WI38 (cell line): Measurements from ENCODE around the gene FEM1B.

Source experiments
- H3K4me3 ChIP-seq: 2 replicates; pipeline ENCODE4 v1.5.1; 2011; ENCODE audit warnings: low read depth, mild to moderate bottlenecking, control low read depth, low read length
- CTCF ChIP-seq: IDR thresholded peaks from 2 replicates; pipeline ENCODE4 v1.5.1; 2012; ENCODE audit warnings: low read depth, mild to moderate bottlenecking, control low read depth, low read length

Gene FEM1B

DNA sequence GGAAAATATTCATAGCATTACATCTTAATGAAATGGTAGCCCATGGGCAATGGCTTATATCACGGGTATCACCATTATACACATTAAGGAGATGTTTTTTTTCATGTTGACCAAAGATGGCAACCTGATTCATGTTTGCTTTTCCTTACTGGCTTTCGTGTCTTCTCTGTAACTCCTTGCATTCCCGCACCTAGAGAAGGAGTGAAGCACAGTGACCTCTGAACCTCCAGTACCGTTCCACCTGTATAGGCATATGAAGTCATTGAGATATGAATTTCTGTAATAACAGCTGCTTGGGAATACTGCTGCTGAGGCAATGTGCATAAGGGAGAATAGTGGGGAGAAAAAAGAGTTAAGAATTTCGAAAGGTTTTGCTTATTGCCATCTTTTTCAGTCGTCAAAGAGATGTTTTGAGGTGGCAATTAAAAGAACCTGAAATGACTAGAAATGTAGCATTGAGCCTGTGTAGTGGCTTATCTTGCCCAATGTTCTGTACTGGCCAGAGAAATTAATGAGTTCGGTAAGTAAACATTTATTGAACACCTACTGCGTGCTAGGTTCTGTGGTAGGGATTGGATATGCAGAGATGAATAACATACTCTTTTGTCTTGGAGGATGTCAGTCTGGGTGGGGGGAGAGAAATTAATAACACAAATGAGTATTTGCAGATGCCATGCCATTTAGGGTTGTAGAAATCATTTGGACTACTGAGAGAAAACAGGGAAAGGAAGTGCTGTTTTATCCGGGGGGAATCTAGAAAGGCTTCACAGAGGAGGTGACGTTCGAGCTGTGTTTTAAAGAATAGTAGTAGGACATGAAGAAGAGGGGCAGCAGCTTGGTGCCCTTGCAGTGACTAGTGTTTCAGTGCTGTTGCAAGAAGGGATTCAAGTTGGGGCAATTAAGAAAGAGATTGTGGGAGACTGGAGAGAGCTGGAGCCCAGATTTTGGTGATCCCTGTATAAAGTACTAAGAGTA is 2.5 kb downstream of the FEM1B start:
- peak overlapping the region; percentile 95 for H3K4me3 ChIP-seq
- TF ChIP-seq CTCF = no peak

GRCh38 chr15:68281008-68281407 is 3.5 kb downstream of the FEM1B start:
- no peak for TF ChIP-seq CTCF
- peak overlapping the region; percentile 16; the same call in 1 of the 2 replicates for H3K4me3 ChIP-seq

GRCh38 chr15:68283401-68283800 is 5.9 kb downstream of the FEM1B start:
- no peak for TF ChIP-seq CTCF

DNA sequence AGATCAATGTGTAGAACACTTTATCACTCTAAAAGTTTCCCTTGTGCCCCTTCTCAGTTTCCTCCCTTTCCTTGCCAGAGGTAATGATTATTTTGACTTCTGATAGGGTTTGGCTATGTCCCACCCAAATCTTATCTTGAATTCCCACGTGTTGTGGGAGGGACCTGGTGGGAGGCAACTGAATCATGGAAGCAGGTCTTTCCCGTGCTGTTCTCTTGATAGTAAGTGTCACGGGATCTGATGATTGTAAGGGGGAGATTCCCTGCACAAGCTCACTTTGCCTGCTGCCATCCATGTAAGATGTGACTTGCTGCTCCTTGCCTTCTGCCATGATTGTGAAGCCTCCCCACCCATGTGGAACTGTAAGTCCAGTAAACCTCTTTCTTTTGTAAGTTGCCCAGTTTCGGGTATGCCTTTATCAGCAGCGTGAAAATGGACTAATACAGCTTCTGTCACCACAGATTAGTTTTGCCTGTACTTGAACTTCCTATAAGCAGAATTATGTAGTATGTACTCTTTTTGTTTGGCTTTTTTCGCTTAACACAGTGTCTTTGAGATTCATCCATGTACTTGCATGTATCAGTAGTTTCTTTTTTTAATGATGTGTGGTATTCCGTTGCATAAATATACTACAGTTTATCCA is 7.2 kb downstream of the FEM1B start:
- no peak for TF ChIP-seq CTCF
- no peak overlapping the region for H3K4me3 ChIP-seq

More at GRCh38 chr15:68283401-68283800, 5.9 kb downstream of the FEM1B start:
- H3K4me3 ChIP-seq = no peak overlapping the region

GRCh38 chr15:68285259-68285980 is 7.9 kb downstream of the FEM1B start:
- H3K4me3 ChIP-seq = no peak overlapping the region
- no peak for TF ChIP-seq CTCF

- TF ChIP-seq CTCF = no peak
- H3K4me3 ChIP-seq = no peak overlapping the region
Observed at GRCh38 chr15:68286256-68286655, 8.7 kb downstream of the FEM1B start.

DNA sequence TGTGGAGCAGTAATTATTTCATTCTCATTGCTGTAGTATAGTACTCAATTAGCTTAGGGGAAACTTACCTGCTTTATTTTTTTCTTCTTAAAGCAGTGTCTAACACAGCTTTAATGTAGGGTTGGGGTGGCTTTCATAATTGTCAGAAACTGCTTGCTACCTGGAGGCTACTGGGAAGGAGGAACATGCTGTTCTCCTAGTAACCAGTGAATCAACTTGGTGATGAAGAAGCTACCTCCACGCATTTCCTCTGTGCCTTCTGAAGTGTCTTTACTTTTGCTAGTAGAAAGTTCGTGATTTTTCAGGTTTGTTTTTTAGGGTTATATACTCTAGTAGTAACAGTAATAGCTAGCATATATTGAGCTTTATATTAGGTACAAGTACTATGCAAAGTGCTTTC is 11.5 kb downstream of the FEM1B start:
- TF ChIP-seq CTCF = no peak
- H3K4me3 ChIP-seq = no peak overlapping the region
